DND-41 (cell line): ENCODE results near the gene GHRL.
A peak's percentile ranks its signal among the peaks of the same experiment; 100 is the strongest.

Source experiments
- ATAC-seq: fragments of 200-7000 bp; cut with Tn5 transposase; 3 replicates; pipeline ENCODE4 v1.9.1; 2021; ENCODE audit warnings: low read depth; ENCODE audit not compliant: insufficient read depth
- DNase-seq: peaks from one replicate; pipeline ENCODE4 v3.0.0-alpha.2; 2020
- H2AFZ ChIP-seq: 2 replicates; pipeline ENCODE4 v1.6.0; 2012; ENCODE audit warnings: low read depth, low read length
- H3K27ac ChIP-seq: 2 replicates; pipeline ENCODE4 v1.5.1; 2012; ENCODE audit warnings: low read length, inconsistent platforms
- H3K27me3 ChIP-seq: fragments of 200-600 bp; sonication (generic); 2 replicates; pipeline ENCODE4 v1.6.0; 2012; ENCODE audit warnings: low read length, mild to moderate bottlenecking, inconsistent platforms; ENCODE audit not compliant: insufficient read depth, poor library complexity
- H3K36me3 ChIP-seq: 2 replicates; pipeline ENCODE4 v1.5.1; 2012; ENCODE audit warnings: low read length, inconsistent platforms; ENCODE audit not compliant: insufficient read depth
- H3K4me1 ChIP-seq: 2 replicates; pipeline ENCODE4 v1.5.1; 2012; ENCODE audit warnings: mild to moderate bottlenecking, low read length; ENCODE audit not compliant: insufficient read depth
- H3K4me2 ChIP-seq: 2 replicates; pipeline ENCODE4 v1.6.0; 2012; ENCODE audit warnings: mild to moderate bottlenecking, moderate library complexity, low read length, inconsistent platforms; ENCODE audit not compliant: insufficient read depth
- H3K4me3 ChIP-seq, 2 experiments: fragments of 200-600 bp in 1 of 2; shearing (Covaris generic) in 1 of 2; 2 replicates each; pipeline ENCODE4 v1.5.1; 2012 to 2016; ENCODE audit warnings: inconsistent platforms in 2 of 2, low read length in 2 of 2, mild to moderate bottlenecking in 2 of 2, low read depth in 1 of 2, moderate library complexity in 1 of 2
- H3K79me2 ChIP-seq: 2 replicates; pipeline ENCODE4 v1.6.0; 2012; ENCODE audit warnings: low read length, inconsistent platforms; ENCODE audit not compliant: insufficient read depth
- H3K9ac ChIP-seq: 2 replicates; pipeline ENCODE4 v1.6.0; 2012; ENCODE audit warnings: low read depth, mild to moderate bottlenecking, inconsistent platforms, low read length, moderate library complexity
- H3K9me3 ChIP-seq: 2 replicates; pipeline ENCODE4 v1.5.1; 2012; ENCODE audit warnings: low read length, moderate library complexity, mild to moderate bottlenecking, inconsistent platforms; ENCODE audit not compliant: insufficient read depth, severe bottlenecking
- H4K20me1 ChIP-seq: 2 replicates; pipeline ENCODE4 v1.6.0; 2012; ENCODE audit warnings: low read length; ENCODE audit not compliant: insufficient read depth
- EZH2 ChIP-seq: IDR thresholded peaks from 3 replicates; pipeline ENCODE4 v1.6.1; 2012; ENCODE audit warnings: borderline replicate concordance, low read depth, mild to moderate bottlenecking, moderate library complexity, low read length, inconsistent platforms; ENCODE audit not compliant: severe bottlenecking
- TF ChIP-seq, protein P1 (sequence below): IDR thresholded peaks from 2 replicates; pipeline ENCODE4 v1.5.1; 2012; ENCODE audit warnings: borderline replicate concordance, low read length, moderate library complexity, mild to moderate bottlenecking; ENCODE audit not compliant: poor library complexity, severe bottlenecking; ENCODE audit errors: extremely low read depth

The GHRL gene

DNA sequence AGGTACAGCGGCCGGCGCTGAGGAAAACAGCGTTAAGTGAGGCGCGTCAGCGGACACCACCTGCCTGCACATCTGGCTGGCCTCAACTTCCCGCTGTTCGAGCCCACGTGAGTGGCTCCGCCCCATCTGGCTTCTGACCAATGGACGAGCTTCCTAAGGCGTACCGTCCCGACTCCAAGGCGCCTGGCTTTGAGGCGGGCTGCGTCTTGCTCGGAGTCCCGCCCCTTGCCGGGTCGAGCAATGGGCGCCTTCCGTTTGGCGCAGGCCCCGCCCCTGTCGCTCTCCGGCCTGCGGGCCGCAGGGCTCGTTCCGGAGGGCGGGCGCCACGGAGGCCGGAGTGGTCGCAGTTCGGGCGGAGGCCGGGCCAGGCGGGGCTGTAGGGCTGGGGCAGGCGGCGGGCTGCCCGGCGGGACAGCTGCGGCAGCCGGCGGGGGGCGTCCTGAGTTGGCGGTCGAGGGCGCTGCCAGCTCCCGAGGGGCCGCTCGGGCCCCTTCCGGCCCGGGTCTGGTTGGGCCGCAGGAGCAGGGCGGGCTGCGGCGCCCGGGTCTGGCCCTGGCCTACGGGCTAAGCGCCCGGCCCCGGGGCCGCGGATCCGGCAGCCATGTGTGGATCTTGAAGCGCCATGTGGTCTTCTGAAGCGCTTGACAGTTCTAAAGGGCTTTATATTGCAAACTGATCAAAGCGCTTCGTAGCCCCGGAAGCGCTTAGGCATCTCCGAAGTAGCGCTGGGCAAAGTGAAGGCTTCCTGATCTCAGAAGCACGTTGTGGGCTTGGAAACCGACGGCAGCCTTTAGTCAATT is 44.4 kb downstream of the GHRL start, which contains the start of gene TATDN2:
TSS of gene TATDN2 (plus strand) at position 276 of the 800 bp plus-strand sequence. CDS start 742 bp downstream, outside the sequence.
- Histone ChIP-seq H3K36me3 (peaks cover 39% of the 10 kb centered on the region), H3K27me3 (no peaks in the 10 kb centered on the region), H3K9ac (peak within 1 kb of the TSS; percentile 91), H3K4me2 (peak within 1 kb of the TSS; percentile 84), H3K27ac (peak within 1 kb of the TSS; percentile 95), H3K9me3 (peaks cover 13% of the 10 kb centered on the region), H3K4me3 (peak within 1 kb of the TSS; percentile 83 to 99), H2AFZ (peak within 1 kb of the TSS; percentile 93), H3K4me1 (peaks cover 54% of the 10 kb centered on the region), H3K79me2 (peaks cover 52% of the 10 kb centered on the region), H4K20me1 (peaks cover 26% of the 10 kb centered on the region; the same call in 1 of the 2 replicates)
- peak; percentile 97 for ATAC-seq
- TF ChIP-seq, protein P1, sequence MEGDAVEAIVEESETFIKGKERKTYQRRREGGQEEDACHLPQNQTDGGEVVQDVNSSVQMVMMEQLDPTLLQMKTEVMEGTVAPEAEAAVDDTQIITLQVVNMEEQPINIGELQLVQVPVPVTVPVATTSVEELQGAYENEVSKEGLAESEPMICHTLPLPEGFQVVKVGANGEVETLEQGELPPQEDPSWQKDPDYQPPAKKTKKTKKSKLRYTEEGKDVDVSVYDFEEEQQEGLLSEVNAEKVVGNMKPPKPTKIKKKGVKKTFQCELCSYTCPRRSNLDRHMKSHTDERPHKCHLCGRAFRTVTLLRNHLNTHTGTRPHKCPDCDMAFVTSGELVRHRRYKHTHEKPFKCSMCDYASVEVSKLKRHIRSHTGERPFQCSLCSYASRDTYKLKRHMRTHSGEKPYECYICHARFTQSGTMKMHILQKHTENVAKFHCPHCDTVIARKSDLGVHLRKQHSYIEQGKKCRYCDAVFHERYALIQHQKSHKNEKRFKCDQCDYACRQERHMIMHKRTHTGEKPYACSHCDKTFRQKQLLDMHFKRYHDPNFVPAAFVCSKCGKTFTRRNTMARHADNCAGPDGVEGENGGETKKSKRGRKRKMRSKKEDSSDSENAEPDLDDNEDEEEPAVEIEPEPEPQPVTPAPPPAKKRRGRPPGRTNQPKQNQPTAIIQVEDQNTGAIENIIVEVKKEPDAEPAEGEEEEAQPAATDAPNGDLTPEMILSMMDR: no peak
- DNase-seq: peak; percentile 98

DNA sequence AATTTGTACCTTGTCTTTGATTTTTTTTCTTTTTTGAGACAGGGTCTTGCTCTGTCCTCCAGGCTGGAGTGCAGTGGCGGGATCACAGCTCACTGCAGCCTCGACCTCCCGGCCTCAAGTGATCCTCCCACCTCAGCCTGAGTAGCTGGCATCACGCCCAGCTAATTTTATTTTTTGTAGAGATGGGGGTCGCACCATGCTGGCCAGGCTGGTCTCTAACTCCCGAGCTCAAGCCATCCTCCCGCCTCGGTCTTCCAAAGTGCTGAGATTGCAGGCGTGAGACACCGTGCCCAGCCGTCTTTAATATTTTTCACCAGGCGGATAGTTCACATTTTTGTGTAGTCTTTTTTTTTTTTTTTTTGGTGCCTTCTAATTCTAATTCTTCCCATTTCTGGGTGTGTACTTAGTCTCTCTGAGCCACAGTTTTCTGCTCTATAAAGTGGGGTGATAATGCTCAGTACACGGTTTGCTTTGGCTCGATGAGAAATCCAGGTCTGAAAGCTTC is 45.0 kb downstream of the GHRL start:
- peaks cover 47% of the 10 kb centered on the region for H3K79me2 ChIP-seq
- H2AFZ ChIP-seq: peak overlapping the region; percentile 93
- H3K4me3 ChIP-seq: peak overlapping the region; percentile 83 to 99; a peak in 3 of 4 replicates
- ATAC-seq (no peak), DNase-seq (no peak)
- H3K36me3 ChIP-seq: peaks cover 34% of the 10 kb centered on the region
- H3K4me2 ChIP-seq: peak overlapping the region; percentile 84
- peaks cover 56% of the 10 kb centered on the region for H3K4me1 ChIP-seq
- TF ChIP-seq, protein P1: no peak
- TF ChIP-seq EZH2: no peak
- peak overlapping the region; percentile 91 for H3K9ac ChIP-seq
- H3K9me3 ChIP-seq: peaks cover 13% of the 10 kb centered on the region
- H3K27me3 ChIP-seq: no peaks in the 10 kb centered on the region
- H4K20me1 ChIP-seq: peaks cover 21% of the 10 kb centered on the region; the same call in 1 of the 2 replicates
- H3K27ac ChIP-seq: peak overlapping the region; percentile 95

DNA sequence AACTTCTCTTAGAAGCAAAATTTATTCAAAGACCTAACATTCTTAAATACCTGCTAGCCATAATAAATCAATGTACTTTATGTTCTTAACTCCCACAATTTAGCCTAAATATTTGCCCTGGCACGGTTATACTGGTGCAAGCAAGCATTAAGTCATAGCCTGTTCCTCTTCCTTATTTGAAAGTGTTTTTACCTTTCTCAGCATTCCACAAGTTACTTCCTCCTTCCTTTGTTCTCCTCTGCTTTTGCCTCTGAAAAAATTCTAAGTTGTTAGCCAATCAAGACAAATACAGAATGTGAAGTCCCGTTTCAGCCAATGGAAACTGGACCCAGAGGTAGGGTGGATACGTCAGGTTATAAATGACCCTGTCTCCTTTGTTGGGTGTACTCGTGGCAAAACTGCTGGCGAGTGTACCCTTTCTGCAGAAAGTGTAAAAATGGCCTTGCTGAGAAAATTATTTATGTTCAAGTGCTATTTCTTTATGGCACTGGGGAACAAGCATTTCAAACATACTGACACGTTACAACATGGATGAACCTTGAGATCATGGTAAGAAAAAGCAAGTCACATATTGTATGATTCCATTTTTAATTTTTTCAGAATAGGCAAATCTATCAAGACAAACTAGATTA is 47.5 kb downstream of the GHRL start:
- TF ChIP-seq, protein P1: no peak
- no peak for TF ChIP-seq EZH2
- Histone ChIP-seq H3K36me3 (peaks cover 12% of the 10 kb centered on the region), H3K79me2 (peaks cover 23% of the 10 kb centered on the region), H3K4me1 (peaks cover 56% of the 10 kb centered on the region), H3K9me3 (peaks cover 13% of the 10 kb centered on the region), H3K9ac (no peak overlapping the region), H2AFZ (no peak overlapping the region), H3K4me3 (no peak overlapping the region), H3K27ac (no peak overlapping the region), H3K4me2 (no peak overlapping the region), H3K27me3 (no peaks in the 10 kb centered on the region), H4K20me1 (peaks cover 9% of the 10 kb centered on the region; the same call in 1 of the 2 replicates)
- no peak for ATAC-seq
- no peak for DNase-seq
